HG03432 (cell line): ENCODE measurements around the gene GATA6.

Experiments used
- ATAC-seq: cut with Tn5 transposase; IDR thresholded peaks from one replicate; pipeline ENCODE4 v1.9.1; 2021; ENCODE audit warnings: mild to moderate bottlenecking, moderate library complexity; ENCODE audit not compliant: unreplicated experiment

Gene GATA6

DNA sequence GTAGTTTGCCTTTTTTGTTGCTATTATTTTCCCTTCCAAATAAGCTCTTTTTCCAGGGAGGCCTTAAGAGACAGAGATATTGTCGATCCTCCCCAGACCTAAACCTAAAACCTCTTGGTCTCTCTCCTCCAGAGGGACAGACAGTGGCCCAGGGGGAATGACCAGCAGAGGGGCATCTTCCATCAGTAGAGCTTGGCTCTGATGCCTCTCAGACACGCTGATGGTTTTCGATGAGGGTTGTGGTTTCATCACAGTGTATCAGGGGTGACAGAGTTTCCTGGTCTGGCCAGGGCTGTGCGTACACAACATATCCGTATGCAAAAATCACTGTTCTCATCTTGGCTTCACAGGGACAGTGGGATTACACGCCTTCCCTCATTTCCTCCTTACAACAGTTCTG, 68.6 kb downstream of the GATA6 start:
- no peak for ATAC-seq

DNA sequence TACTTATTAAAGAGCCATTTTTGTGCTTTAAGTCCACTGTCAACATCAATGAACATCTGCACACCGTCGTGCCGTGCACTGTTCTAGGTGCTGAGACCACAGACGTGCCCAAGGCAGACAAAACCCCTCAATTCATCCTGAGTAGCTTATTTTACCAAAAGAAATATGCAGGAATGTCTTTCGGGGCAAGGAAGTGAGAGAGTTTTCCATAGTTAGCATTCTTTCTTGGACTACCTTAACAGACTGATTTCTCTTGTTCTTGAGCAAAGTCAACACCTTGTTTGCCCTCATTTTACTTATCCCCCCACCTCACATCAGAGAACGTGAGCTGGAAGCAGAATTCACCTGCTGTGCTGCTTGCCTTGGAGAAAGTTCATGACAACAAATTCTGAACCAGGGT, 69.3 kb downstream of the GATA6 start:
- ATAC-seq: no peak

DNA sequence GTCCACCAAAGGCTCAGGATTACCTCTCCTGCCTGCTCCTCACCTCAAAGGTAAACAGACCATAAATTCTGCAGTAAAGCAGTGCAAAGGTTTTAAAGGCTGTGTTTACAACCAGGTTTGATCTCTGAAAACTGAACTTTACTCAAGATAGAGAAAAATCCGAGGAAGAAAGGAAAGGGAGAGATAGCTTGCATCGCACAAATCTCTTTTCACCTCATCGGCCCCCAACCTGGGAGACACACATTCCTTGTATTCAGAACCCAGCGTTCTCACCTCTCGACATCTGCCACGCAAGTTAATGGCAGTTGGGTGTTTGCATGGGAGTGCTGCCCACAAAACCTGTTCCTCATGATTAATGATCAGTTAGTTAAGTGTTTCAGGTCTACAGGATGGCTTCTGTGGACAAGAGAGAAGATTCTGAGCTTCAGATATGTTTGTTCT, 72.6 kb downstream of the GATA6 start:
- ATAC-seq: no peak

DNA sequence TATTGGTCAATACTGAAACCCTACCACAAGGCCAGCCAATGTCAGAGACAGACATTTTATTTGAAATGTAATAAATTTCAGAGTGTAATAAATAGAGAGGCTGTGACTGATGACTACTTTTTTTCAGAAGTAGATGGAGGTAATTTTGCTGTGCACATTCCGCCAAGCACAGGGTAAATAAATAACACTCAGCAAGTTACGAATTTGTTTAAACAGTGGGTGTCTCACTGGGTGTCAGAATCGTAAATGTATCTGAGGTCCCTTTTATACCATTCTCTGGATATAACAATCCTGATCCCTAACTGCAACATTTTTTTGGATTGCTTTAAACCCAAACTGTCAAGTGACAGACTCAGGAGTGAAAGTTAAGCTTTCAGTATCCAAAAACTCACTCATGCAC, 74.1 kb downstream of the GATA6 start:
- ATAC-seq: no peak

DNA sequence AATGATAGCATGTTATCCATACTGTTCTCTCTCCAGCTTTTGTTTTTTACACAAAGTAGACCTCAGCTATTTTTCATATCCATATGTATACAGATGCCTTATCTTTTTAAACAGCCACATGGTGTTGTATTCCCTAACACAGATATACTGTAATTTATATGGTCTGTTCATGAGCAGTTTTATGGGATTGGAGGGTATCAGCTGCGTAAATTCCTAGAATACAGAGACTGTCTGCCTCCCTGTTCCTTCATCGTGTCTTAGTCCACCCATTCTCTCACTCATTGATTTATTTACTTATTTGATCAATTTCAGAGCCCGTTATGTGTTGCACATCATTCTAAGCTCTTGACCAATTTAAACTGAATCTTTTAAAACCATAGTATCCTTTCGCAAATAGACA, 80.6 kb downstream of the GATA6 start:
- no peak for ATAC-seq

DNA sequence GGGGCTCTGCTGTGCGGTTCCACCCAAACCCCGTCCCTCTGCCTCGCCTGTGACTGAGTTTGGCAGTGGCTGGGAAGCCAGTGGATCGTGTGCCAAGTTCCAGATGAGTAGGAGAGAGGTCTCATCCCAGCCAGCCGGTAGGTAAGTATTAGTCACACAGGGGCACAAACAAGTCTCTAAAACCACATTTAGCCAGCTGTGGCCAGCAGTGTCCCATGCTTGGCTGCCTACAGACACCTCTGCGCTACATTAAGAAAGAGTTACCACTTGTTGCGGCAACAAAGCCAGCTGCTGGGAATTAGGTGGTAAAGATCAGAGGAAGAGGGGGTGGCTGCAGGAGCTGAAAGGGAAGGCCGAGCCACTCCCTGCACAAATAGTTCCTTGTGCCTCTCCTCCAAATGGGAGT, 81.2 kb downstream of the GATA6 start:
- ATAC-seq: no peak
